GM06990 (cell line): ENCODE data around the gene ASIC2.

Source experiments
- DNase-seq: peaks from one replicate; pipeline ENCODE4 v3.0.0-alpha.2; 2011; ENCODE audit not compliant: insufficient read length; ENCODE audit errors: extremely low read depth
- H3K27me3 ChIP-seq: replicated peaks from 2 replicates; pipeline ENCODE4 v1.6.0; 2011; ENCODE audit warnings: low read length; ENCODE audit not compliant: control insufficient read depth, insufficient read depth
- H3K36me3 ChIP-seq: 2 replicates; pipeline ENCODE4 v1.5.1; 2011; ENCODE audit warnings: low read length; ENCODE audit not compliant: control insufficient read depth, insufficient read depth
- H3K4me3 ChIP-seq: replicated peaks from 2 replicates; pipeline ENCODE4 v1.5.1; 2011; ENCODE audit warnings: low read depth, mild to moderate bottlenecking, control low read depth, low read length
- CTCF ChIP-seq: IDR thresholded peaks from 2 replicates; pipeline ENCODE4 v1.5.1; 2011; ENCODE audit warnings: low read length, control low read depth, mild to moderate bottlenecking, inconsistent platforms; ENCODE audit not compliant: insufficient read depth, poor library complexity, severe bottlenecking

Gene ASIC2

GRCh38 chr17:33267271-33267790 lies 25.8 kb downstream of the ASIC2 start:
- no peak for TF ChIP-seq CTCF
- no peaks in the 10 kb centered on the region for H3K36me3 ChIP-seq
- no peak for DNase-seq
- H3K4me3 ChIP-seq = no peak overlapping the region
- H3K27me3 ChIP-seq = peaks cover 3% of the 10 kb centered on the region

- Histone ChIP-seq H3K4me3 (no peak overlapping the region), H3K36me3 (no peaks in the 10 kb centered on the region), H3K27me3 (peaks cover 3% of the 10 kb centered on the region)
- DNase-seq = no peak
- TF ChIP-seq CTCF = no peak
Measured at GRCh38 chr17:33266611-33267010, 26.5 kb downstream of the ASIC2 start.

GRCh38 chr17:33266116-33266515 lies 27.0 kb downstream of the ASIC2 start:
- H3K4me3 ChIP-seq = no peak overlapping the region
- TF ChIP-seq CTCF = no peak
- H3K36me3 ChIP-seq = no peaks in the 10 kb centered on the region
- H3K27me3 ChIP-seq = peaks cover 4% of the 10 kb centered on the region
- no peak for DNase-seq

- TF ChIP-seq CTCF = no peak
- no peak for DNase-seq
- Histone ChIP-seq H3K36me3 (no peaks in the 10 kb centered on the region), H3K27me3 (peaks cover 5% of the 10 kb centered on the region), H3K4me3 (no peak overlapping the region)
Measured at GRCh38 chr17:33263396-33263795, 29.7 kb downstream of the ASIC2 start.

- no peak for DNase-seq
- no peak overlapping the region for H3K4me3 ChIP-seq
- no peak for TF ChIP-seq CTCF
- H3K36me3 ChIP-seq = no peaks in the 10 kb centered on the region
- H3K27me3 ChIP-seq = peaks cover 4% of the 10 kb centered on the region
Measured at GRCh38 chr17:33262266-33263123, 30.6 kb downstream of the ASIC2 start.
